HCEC 1CT (cell line): ENCODE results near the gene MUTYH.
A peak's percentile ranks its signal among the peaks of the same experiment; 100 is the strongest.
"Not testable (repeated sequence)": the region's sequence is repeated elsewhere in the genome, so short reads cannot be mapped to it uniquely, and the experiment has no call there.

ENCODE experiments used
- DNase-seq: peaks from one replicate; pipeline ENCODE4 v3.0.0-alpha.2; 2017

The MUTYH gene

GRCh38 chr1:45339789-45340558, at the start of gene MUTYH, which contains the start of gene TOE1:
MUTYH (minus strand) TSS chr1:45340440; CDS start chr1:45334505, 5,935 bp downstream.
TOE1 (plus strand) TSS chr1:45340170; CDS start chr1:45340253, 83 bp downstream.
- peak; percentile 93 for DNase-seq

GRCh38 chr1:45386219-45386618, 46.0 kb upstream of the MUTYH start:
- no peak for DNase-seq

- DNase-seq = no peak
These were observed 45.1 kb upstream of the MUTYH start for GRCh38 chr1:45385302-45385701.

GRCh38 chr1:45384213-45384612, 44.0 kb upstream of the MUTYH start:
- not testable (repeated sequence) for DNase-seq

GRCh38 chr1:45383191-45383590, 43.0 kb upstream of the MUTYH start:
- DNase-seq = no peak

- no peak for DNase-seq
These were observed 41.0 kb upstream of the MUTYH start for GRCh38 chr1:45381243-45381642.

GRCh38 chr1:45380730-45381129, 40.5 kb upstream of the MUTYH start:
- DNase-seq = no peak

- no peak for DNase-seq
These were observed 39.9 kb upstream of the MUTYH start for GRCh38 chr1:45380125-45380524.

GRCh38 chr1:45379524-45379923, 39.3 kb upstream of the MUTYH start:
- no peak for DNase-seq

- no peak for DNase-seq
These were observed 37.9 kb upstream of the MUTYH start for GRCh38 chr1:45378184-45378583.

- no peak for DNase-seq
These were observed 35.2 kb upstream of the MUTYH start for GRCh38 chr1:45375104-45376090.

GRCh38 chr1:45373573-45373972, 33.3 kb upstream of the MUTYH start:
- DNase-seq = no peak

- no peak for DNase-seq
These were observed 30.3 kb upstream of the MUTYH start for GRCh38 chr1:45370575-45370974.

- no peak for DNase-seq
These were observed 24.8 kb upstream of the MUTYH start for GRCh38 chr1:45365051-45365450.

- DNase-seq = no peak
These were observed 24.1 kb upstream of the MUTYH start for GRCh38 chr1:45364294-45364693.

- peak; percentile 65 for DNase-seq
These were observed 20.7 kb upstream of the MUTYH start for GRCh38 chr1:45360981-45361380.

- DNase-seq = peak; percentile 64
These were observed 19.8 kb upstream of the MUTYH start for GRCh38 chr1:45359882-45360513.

GRCh38 chr1:45356186-45356585, 15.9 kb upstream of the MUTYH start:
- DNase-seq = no peak

- DNase-seq = no peak
These were observed 15.4 kb upstream of the MUTYH start for GRCh38 chr1:45355683-45356082.

GRCh38 chr1:45354838-45355237, 14.6 kb upstream of the MUTYH start:
- no peak for DNase-seq

GRCh38 chr1:45353685-45354084, 13.4 kb upstream of the MUTYH start:
- DNase-seq = no peak

GRCh38 chr1:45351508-45351907, 11.3 kb upstream of the MUTYH start:
- DNase-seq = no peak
